Right cardiac atrium (tissue), 5 donors: ENCODE data around the gene CAMTA1. TPM values are rescaled to one million over a fixed set of nuclear protein-coding genes. Genes with fewer than 3 reads are reported as not detected.
A peak's percentile ranks its signal among the peaks of the same experiment; 100 is the strongest.
"Not testable (repeated sequence)": the region's sequence is repeated elsewhere in the genome, so short reads cannot be mapped to it uniquely, and the experiment has no call there.

ENCODE experiments used
- ATAC-seq, 2 donors: fragments of 200-7000 bp; cut with Tn5 transposase; one replicate each; pipeline versions ENCODE4 v1.8.0 to v1.9.1; 2020; ENCODE audit warnings: moderate library complexity in 2 of 2, mild to moderate bottlenecking in 1 of 2
- DNase-seq, 3 donors: peaks; one replicate each; pipeline ENCODE4 v3.0.0-alpha.2; 2020
- H3K27ac ChIP-seq: one replicate; pipeline ENCODE4 v1.5.1; 2013; ENCODE audit warnings: mild to moderate bottlenecking, low read length, control low read depth, moderate library complexity
- H3K27me3 ChIP-seq: one replicate; pipeline ENCODE4 v1.6.1; 2013; ENCODE audit not compliant: control insufficient read depth, insufficient read depth
- H3K4me1 ChIP-seq: one replicate; pipeline ENCODE4 v1.6.1; 2013; ENCODE audit warnings: low read length; ENCODE audit not compliant: control insufficient read depth, insufficient read depth
- H3K4me3 ChIP-seq: one replicate; pipeline ENCODE4 v1.5.1; 2013; ENCODE audit warnings: low read length, control low read depth
- H3K9me3 ChIP-seq: one replicate; pipeline ENCODE4 v1.6.1; 2013; ENCODE audit warnings: low read length; ENCODE audit not compliant: control insufficient read depth
- WGBS: extraction: QIAGEN DNeasy Blood & Tissue Kit; methylation state at CpG from one replicate; pipeline ENCODE4 v1.1.7; 2013; 5-methylcytosine and 5-hydroxymethylcytosine counted together
- intact Hi-C, 4 donors: fragments of 100-400 bp; cut with DNase I; formaldehyde crosslinking; loops; one replicate each; pipeline versions ENCODE4 v1.11.0 to v1.14.0; 2022 to 2023
- polyA plus RNA-seq: library from polyadenylated mRNA; stranded (reverse); fragments of 200-250 nt; gene quantifications from one replicate; pipeline ENCODE4 v1.2.3, GENCODE V29; 2013
- total RNA-seq, 4 donors: library from RNA; stranded (reverse); fragmentation: NEBNext Ultra II Directional; extraction: Animal tissue kit (Norgen Biotek cat#: 25700); gene quantifications; one replicate each; pipeline ENCODE4 v1.2.1, GENCODE V29; 2021
- donor health status: healthy with polysubstance abuse.
- donor health status: DM: no; HTN: yes; CAD: no.
- donor health status: DM: no; HTN: no; CAD: no.
- donor health status: DM: no; HTN: yes; CAD: no; lungs with severe emphysema.
- donor health status: DM: yes; HTN: yes; CAD: no.

CAMTA1 gene
- total and polyA plus RNA-seq, 5 donors, result 155 to 334 (median 164) TPM

DNA sequence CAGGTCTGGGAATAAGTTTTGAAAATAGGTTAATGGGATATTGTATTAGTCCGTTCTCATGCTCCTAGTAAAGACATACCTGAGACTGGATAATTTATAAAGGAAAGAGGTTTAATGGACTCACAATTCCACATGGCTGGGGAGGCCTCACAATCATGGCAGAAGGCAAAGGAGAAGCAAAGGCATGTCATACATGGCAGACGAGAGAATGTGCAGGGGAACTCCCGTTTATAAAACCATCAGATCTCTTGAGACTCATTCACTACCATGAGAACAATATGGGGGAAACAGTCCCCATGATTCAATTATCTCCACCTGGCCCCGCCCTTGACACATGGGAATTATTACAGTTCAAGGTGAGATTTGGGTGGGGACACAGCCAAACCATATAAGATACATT is 60.5 kb downstream of the CAMTA1 start:
- H3K27me3 ChIP-seq, H3K9me3 ChIP-seq, H3K27ac ChIP-seq, intact Hi-C loops, ATAC-seq, DNase-seq, H3K4me1 ChIP-seq, H3K4me3 ChIP-seq: not testable (repeated sequence)
- 92% methylated on average over 4 of the region's 4 CpGs for WGBS

DNA sequence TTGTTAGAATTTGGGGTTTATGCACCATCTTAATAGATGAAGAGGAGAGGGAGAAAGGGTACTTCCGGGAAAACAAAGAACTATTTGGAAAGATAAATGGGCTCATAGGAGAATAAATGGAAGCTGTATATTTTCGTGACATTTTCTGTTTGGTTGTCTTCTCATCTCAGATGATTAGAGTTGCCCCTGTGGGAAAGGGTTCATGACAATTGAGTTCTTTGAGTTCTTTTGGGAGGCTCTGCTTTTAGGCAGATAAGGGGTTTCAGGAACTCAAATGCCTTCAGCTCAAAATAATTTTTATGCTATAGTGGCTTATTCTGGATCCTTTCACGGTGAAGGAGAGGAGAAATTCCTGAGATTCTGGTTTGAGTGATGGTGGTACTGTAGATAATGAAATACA is 63.6 kb downstream of the CAMTA1 start:
- Histone ChIP-seq H3K9me3 (no peaks in the 10 kb centered on the region), H3K4me1 (no peaks in the 10 kb centered on the region), H3K27ac (no peak overlapping the region), H3K4me3 (no peak overlapping the region), H3K27me3 (no peaks in the 10 kb centered on the region)
- no peak for ATAC-seq
- intact Hi-C loops, result no loop called here
- no peak for DNase-seq
- WGBS, result 64% methylated on average over 3 of the region's 3 CpGs

DNA sequence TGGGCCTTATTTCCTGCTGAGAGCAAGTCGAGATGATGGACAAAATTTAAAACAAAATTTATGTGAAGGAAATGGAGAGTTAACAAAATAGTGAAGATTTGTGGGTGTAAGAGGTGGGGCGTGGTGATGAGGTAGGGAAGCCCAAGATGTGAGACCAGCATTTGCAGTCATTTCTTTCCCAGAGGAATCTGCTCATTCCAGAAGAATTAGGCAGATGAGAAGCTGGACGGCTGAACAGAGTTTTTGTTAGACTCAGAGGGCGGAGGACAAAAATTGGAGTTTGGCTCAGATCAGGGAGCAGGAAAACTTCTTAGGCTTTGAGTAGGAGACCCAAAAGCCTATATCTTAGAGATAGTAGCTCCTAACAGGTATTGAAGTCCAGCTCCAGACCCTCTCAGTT is 65.3 kb downstream of the CAMTA1 start:
- no peak overlapping the region for H3K27ac ChIP-seq
- no peaks in the 10 kb centered on the region for H3K4me1 ChIP-seq
- no peak for DNase-seq
- no peaks in the 10 kb centered on the region for H3K9me3 ChIP-seq
- WGBS, result 76% methylated on average over 4 of the region's 4 CpGs
- H3K27me3 ChIP-seq, result no peaks in the 10 kb centered on the region
- intact Hi-C loops, result no loop called here
- ATAC-seq, result no peak
- no peak overlapping the region for H3K4me3 ChIP-seq

DNA sequence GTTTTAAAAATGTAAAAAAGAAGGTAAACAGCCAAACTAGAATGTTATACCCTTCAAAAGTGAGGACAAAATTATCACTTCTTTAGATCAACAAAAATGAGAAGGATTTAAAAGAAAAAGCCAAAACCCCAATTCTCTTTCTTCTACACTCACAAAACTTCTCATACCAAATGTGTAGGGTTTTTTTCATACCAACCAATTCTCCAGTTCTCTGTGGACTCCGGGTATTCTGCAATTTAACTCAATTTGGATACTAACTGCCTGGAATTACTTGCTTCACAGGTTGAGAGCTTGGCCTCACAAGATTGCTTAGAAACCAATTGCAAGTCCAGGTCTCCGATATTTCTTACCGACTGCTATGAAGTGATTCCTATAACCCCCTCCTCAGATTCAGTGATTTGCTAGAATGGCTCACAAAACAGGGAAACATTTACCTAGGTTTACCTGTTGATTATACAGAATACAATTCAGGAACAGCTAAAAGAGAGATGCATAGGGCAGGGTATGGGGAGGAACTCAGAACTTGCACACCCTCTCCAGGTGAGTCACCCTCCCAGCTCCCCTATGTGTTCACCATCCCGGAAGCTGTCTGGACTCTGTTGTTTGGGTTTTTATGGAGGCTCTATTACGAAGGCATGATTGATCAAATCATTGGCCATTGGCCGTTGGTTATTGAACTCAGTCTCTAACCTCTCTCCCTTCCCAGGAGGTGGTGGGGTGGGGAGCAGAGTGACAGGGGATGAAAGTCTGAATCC is 67.1 kb downstream of the CAMTA1 start:
- H3K4me3 ChIP-seq, result no peak overlapping the region
- intact Hi-C loops, result no loop called here
- H3K27me3 ChIP-seq, result no peaks in the 10 kb centered on the region
- ATAC-seq (no peak), DNase-seq (no peak)
- H3K27ac ChIP-seq, result no peak overlapping the region
- H3K9me3 ChIP-seq, result no peaks in the 10 kb centered on the region
- 96% methylated on average over 6 of the region's 6 CpGs for WGBS
- H3K4me1 ChIP-seq, result no peaks in the 10 kb centered on the region

DNA sequence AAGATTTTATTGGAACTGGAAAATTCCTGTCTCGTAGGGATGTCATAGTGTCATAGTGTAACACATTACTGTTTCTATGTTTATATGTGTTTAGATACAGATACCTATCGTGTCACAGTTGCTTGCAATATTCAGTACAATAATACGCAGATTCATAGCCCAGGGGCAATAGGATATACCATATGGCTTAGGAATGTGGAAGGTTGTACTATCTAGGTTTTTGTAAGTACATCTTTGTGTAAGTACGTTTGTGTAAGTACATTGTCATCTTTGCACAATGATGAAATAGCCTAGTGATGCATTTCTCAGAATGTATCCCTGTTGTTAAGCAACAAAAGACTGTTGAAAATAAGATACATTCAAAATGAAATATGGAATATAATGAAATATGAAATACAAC is 68.9 kb downstream of the CAMTA1 start:
- DNase-seq (no peak), ATAC-seq (no peak)
- Histone ChIP-seq H3K9me3 (no peaks in the 10 kb centered on the region), H3K4me3 (no peak overlapping the region), H3K27me3 (no peaks in the 10 kb centered on the region), H3K27ac (no peak overlapping the region), H3K4me1 (no peaks in the 10 kb centered on the region)
- WGBS, result 93% methylated on average over 4 of the region's 4 CpGs
- intact Hi-C loops, result no loop called here

DNA sequence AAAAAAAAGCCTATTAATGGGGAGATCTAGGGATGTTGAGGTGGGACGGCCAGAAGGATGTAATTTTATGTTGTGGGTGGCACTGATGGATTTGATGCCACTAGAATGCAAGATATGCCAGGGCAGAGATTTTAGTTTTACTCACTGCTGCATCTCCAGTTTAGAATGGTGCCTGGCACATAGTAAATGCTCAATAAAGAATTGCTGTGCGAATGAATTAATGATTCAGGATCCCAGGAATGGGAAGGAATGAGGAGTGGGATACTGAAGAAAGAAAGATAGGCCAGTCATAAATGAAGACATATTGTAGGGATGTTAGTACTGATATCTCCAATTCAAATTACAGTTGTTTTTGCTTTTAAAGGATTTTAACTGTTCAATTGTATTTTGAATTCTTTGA is 72.6 kb downstream of the CAMTA1 start:
- WGBS, result 96% methylated on average over 2 of the region's 2 CpGs
- Histone ChIP-seq H3K4me1 (no peaks in the 10 kb centered on the region), H3K27me3 (no peaks in the 10 kb centered on the region), H3K27ac (no peak overlapping the region), H3K4me3 (no peak overlapping the region), H3K9me3 (no peaks in the 10 kb centered on the region)
- ATAC-seq (no peak), DNase-seq (no peak)
- intact Hi-C loops, result no loop called here

DNA sequence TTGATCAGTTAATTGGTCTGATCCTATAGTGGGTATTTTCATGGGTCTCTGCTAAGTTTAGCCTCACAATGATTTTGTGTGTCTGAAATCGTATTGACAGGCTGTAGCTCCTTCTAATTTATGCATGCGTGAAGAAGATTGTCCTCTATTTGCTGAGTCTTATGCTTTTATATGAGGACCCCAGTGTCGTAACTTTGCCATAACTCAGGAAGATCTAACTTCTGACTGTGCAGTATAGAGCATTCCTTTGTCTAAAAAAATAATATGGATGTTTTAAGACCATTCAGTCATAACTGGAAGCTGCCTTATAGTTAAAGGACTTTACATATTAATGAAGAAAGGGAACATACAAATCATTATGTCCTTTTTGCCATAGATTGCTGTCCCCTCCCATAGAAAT is 73.3 kb downstream of the CAMTA1 start:
- no peaks in the 10 kb centered on the region for H3K9me3 ChIP-seq
- ATAC-seq (no peak), DNase-seq (no peak)
- 92% methylated on average over 3 of the region's 3 CpGs for WGBS
- H3K27me3 ChIP-seq, result no peaks in the 10 kb centered on the region
- H3K4me1 ChIP-seq, result no peaks in the 10 kb centered on the region
- no peak overlapping the region for H3K27ac ChIP-seq
- no peak overlapping the region for H3K4me3 ChIP-seq
- intact Hi-C loops, result no loop called here

DNA sequence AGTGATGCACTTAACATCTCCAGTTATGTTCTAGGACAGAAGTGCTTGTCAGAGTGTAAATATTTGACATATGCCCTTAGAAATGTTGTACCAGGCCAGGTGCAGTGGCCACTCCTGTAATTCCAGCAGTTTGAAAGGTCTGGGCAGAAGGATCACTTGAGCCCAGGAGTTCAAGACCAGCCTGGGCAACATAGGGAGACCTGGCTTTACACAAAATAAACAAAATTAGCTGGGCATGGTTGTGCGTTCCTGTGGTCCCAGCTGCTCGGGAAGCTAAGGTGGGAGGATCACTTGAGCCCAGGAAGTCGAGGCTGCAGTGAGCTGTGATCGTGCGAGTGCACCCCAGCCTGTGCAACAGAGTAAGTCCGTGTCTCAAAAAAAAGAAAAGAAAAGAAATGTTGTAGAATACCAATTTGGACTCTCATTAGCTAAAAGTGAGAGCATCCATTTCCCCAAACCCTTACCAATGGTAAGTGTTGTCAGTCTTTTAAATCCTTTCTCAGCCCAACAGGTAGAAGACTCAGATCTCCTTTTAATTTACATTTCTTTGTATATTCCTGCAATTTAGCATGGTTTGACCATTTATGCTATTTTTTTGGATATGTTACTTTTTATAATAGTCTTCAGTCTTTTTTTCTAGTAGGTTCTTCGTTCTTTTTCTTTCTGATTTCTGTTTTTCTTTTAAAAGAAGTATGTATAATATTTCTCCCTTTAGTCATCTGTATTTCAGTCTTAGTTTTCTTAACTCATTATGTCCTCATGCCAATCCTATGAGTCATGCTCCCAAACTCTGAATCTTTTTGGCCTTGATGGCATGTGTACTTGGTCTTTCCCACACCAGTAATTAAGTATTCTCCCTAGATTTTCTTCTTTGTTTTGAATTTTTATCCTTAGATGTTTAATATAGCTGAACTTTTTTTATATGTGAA is 74.4 kb downstream of the CAMTA1 start:
- intact Hi-C loops, result no loop called here
- WGBS, result 71% methylated on average over 7 of the region's 7 CpGs
- DNase-seq (no peak), ATAC-seq (peak; percentile 70 to 71)
- Histone ChIP-seq H3K4me1 (no peaks in the 10 kb centered on the region), H3K27ac (no peak overlapping the region), H3K27me3 (no peaks in the 10 kb centered on the region), H3K9me3 (no peaks in the 10 kb centered on the region), H3K4me3 (no peak overlapping the region)

DNA sequence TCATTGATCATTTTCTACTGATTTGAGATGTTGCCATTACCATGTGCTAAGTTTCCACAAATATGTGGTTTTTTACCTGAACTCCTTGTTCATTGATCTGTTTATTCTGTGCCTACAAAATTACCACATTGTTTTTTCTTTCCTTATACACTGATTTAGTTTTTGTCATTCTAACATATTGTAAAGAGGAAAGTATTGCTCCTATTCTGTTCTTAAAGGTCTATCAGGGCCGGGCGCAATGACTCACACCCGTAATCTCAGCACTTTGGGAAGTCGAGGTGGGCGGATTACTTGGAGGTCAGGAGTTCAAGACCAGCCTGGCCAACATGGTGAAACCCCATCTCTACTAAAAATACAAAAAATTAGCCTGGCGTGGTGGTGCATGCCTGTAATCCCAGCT is 75.1 kb downstream of the CAMTA1 start:
- no peak overlapping the region for H3K4me3 ChIP-seq
- ATAC-seq (no peak), DNase-seq (no peak)
- intact Hi-C loops, result no loop called here
- 84% methylated on average over 6 of the region's 6 CpGs for WGBS
- no peaks in the 10 kb centered on the region for H3K4me1 ChIP-seq
- H3K9me3 ChIP-seq, result no peaks in the 10 kb centered on the region
- H3K27ac ChIP-seq, result no peak overlapping the region
- H3K27me3 ChIP-seq, result no peaks in the 10 kb centered on the region

DNA sequence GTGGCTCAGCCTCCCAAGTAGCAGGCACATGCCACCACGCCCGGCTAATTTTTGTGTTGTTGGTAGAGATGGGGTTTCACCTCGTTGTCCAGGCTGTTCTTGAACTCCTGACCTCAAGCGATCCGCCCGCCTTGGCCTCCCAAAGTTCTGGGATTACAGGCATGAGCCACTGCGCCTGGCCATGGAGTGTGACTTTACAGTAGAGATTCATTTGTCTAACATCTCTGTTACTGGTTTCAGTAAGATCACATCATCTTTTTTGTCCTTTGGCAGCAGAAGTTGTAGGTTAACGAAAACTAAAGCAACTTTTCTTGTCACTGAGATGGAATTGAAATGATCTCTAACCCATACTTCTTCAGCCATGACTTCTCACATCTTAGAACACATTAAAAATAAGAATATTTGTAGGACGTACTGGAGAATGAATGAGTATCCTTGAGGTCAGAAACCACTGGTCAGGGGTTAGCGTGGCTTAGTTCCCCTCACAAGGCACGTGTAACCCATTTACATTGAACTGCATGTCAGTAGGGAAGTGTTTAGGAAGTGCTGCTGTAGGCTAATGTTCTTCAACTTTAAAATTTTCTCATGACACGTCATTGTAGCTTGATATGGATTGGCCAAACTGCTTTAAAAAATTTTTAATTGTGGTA is 75.9 kb downstream of the CAMTA1 start:
- no peaks in the 10 kb centered on the region for H3K9me3 ChIP-seq
- H3K27me3 ChIP-seq, result no peaks in the 10 kb centered on the region
- no peak overlapping the region for H3K27ac ChIP-seq
- 94% methylated on average over 12 of the region's 12 CpGs for WGBS
- DNase-seq (no peak), ATAC-seq (no peak)
- H3K4me3 ChIP-seq, result no peak overlapping the region
- intact Hi-C loops, result no loop called here
- no peaks in the 10 kb centered on the region for H3K4me1 ChIP-seq

DNA sequence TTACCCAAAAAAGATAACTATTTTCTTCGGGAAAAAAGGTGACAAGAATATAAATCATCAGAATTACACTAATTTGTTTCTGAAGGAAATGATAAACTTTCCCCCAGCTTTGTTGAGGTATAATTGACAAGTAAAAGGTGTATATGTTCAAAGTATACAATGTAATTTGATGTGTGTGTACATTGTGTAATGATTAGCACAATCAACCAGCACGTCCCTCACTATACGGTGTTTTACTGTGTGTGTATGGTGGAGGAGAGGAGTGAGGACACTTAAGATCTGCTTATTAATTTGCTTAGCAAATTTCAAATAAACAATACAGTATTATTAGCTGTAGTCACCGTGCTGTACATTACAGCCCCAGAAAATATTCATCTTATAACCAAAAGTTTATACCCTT is 77.7 kb downstream of the CAMTA1 start:
- no peak for ATAC-seq

More for the DNA sequence above, 77.7 kb downstream of the CAMTA1 start:
- no peak overlapping the region for H3K4me3 ChIP-seq
- 92% methylated on average over 4 of the region's 4 CpGs for WGBS
- intact Hi-C loops, result no loop called here
- no peaks in the 10 kb centered on the region for H3K4me1 ChIP-seq
- DNase-seq, result no peak
- H3K9me3 ChIP-seq, result no peaks in the 10 kb centered on the region
- no peaks in the 10 kb centered on the region for H3K27me3 ChIP-seq
- H3K27ac ChIP-seq, result no peak overlapping the region
